ENCODE results near the gene MAST2. TPM values are rescaled to one million over a fixed set of nuclear protein-coding genes. Genes with fewer than 3 reads are reported as not detected.

Gene MAST2
- total and polyA plus RNA-seq, 2 of the 4 experiments (the other 2 are of a cell fraction), result 14.2 to 41.0 TPM

DNA sequence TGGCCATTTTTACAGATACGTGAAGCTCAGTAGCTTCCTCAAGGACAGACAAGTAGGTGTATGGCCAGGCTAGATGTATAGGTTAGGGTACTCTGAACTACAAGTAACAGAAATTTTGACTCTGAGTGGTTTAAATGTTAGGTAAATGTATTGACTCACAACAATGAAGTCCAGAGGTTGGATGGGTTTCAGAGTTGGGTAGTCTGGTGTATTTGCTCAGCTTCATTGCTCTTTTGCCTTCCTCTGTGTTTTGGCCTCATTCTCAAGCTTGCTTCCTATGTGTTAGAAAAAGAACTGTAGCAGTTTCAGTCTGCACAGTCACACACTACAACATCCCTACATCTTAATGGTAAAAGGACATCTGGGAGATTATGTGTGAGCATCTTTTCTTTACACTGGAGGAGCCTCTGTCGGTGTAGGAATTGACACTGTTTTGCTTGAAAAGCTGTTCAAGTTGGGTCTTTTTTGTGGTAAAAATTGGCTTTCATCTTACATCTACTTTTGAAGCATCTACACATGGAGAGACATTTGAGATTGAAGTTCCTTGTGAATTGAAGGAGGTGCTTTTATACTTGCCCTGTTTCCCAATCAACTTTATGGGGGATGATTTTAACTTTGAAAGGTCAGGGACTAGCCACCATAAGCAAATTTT lies 64.4 kb downstream of the MAST2 start:
- H2AFZ ChIP-seq (replicated peaks; ENCODE audit: low read length, poor library complexity), result no peak overlapping the region
- H2BK120ac ChIP-seq (ENCODE audit: low read depth, low read length), result no peak overlapping the region
- no peak overlapping the region for H2BK15ac ChIP-seq (ENCODE audit: low read depth, low read length)
- no peak overlapping the region for H3K27ac ChIP-seq (ENCODE audit: insufficient read depth, low read length)
- no peak overlapping the region for H4K91ac ChIP-seq (ENCODE audit: insufficient read depth, low read depth, low read length)
- in situ Hi-C loops (cut with MboI; ENCODE audit: low sequenced_read_pairs) (no loop called here), dilution Hi-C loops (cut with HindIII; ENCODE audit: low sequenced_read_pairs, unreplicated experiment) (no loop called here), intact Hi-C loops (cut with micrococcal nuclease) (no loop called here)
- DNase-seq, result no peak
- BruUV-seq (replicated peaks), result no TSS peak
- no peak overlapping the region for H3K4me3 ChIP-seq (ENCODE audit: insufficient read depth, low read depth, low read length)
- no peak overlapping the region for H3K9ac ChIP-seq (ENCODE audit: low read depth, low read length)
- TF ChIP-seq CHD1 (IDR thresholded peaks at IDR 0.05; ENCODE audit: low read depth, low read length), result no peak
- no peak for TF ChIP-seq RCOR1 (IDR thresholded peaks at IDR 0.05; ENCODE audit: insufficient replicate concordance, low read length)
- no peak for TF ChIP-seq CEBPB (IDR thresholded peaks at IDR 0.05; ENCODE audit: low read depth, low read length)
- no peak for TF ChIP-seq RAD21 (IDR thresholded peaks at IDR 0.05; ENCODE audit: low read length)
- TF ChIP-seq, protein P1, sequence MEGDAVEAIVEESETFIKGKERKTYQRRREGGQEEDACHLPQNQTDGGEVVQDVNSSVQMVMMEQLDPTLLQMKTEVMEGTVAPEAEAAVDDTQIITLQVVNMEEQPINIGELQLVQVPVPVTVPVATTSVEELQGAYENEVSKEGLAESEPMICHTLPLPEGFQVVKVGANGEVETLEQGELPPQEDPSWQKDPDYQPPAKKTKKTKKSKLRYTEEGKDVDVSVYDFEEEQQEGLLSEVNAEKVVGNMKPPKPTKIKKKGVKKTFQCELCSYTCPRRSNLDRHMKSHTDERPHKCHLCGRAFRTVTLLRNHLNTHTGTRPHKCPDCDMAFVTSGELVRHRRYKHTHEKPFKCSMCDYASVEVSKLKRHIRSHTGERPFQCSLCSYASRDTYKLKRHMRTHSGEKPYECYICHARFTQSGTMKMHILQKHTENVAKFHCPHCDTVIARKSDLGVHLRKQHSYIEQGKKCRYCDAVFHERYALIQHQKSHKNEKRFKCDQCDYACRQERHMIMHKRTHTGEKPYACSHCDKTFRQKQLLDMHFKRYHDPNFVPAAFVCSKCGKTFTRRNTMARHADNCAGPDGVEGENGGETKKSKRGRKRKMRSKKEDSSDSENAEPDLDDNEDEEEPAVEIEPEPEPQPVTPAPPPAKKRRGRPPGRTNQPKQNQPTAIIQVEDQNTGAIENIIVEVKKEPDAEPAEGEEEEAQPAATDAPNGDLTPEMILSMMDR (conservative IDR thresholded peaks at IDR 0.05; ENCODE audit: low read depth, low read length), result no peak
- TF ChIP-seq NFE2L2 (IDR thresholded peaks at IDR 0.05; ENCODE audit: low read depth, low read length), result no peak
- no peak for TF ChIP-seq RFX5 (IDR thresholded peaks at IDR 0.05; ENCODE audit: low read depth, low read length)
- TF ChIP-seq MAFK (IDR thresholded peaks at IDR 0.05; ENCODE audit: low read depth, low read length), result no peak
- no peak for TF ChIP-seq BHLHE40 (IDR thresholded peaks at IDR 0.05; ENCODE audit: low read depth, low read length)
- no peak for TF ChIP-seq SMC3 (IDR thresholded peaks at IDR 0.05; ENCODE audit: low read depth, low read length)
- no peak for TF ChIP-seq MXI1 (IDR thresholded peaks at IDR 0.05; ENCODE audit: borderline replicate concordance, low read depth, low read length)
- no peak for TF ChIP-seq POLR2A (IDR thresholded peaks at IDR 0.05; ENCODE audit: low read depth, low read length)
- TF ChIP-seq, protein P2, sequence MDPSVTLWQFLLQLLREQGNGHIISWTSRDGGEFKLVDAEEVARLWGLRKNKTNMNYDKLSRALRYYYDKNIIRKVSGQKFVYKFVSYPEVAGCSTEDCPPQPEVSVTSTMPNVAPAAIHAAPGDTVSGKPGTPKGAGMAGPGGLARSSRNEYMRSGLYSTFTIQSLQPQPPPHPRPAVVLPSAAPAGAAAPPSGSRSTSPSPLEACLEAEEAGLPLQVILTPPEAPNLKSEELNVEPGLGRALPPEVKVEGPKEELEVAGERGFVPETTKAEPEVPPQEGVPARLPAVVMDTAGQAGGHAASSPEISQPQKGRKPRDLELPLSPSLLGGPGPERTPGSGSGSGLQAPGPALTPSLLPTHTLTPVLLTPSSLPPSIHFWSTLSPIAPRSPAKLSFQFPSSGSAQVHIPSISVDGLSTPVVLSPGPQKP (IDR thresholded peaks at IDR 0.05; ENCODE audit: borderline replicate concordance, low read depth, low read length), result no peak
- TF ChIP-seq, protein P3, sequence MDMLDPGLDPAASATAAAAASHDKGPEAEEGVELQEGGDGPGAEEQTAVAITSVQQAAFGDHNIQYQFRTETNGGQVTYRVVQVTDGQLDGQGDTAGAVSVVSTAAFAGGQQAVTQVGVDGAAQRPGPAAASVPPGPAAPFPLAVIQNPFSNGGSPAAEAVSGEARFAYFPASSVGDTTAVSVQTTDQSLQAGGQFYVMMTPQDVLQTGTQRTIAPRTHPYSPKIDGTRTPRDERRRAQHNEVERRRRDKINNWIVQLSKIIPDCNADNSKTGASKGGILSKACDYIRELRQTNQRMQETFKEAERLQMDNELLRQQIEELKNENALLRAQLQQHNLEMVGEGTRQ (IDR thresholded peaks at IDR 0.05; ENCODE audit: low read depth, low read length), result no peak
- TF ChIP-seq FOS (IDR thresholded peaks at IDR 0.05; ENCODE audit: low read depth, low read length), result no peak
- no peak for TF ChIP-seq MAZ (IDR thresholded peaks at IDR 0.05; ENCODE audit: borderline replicate concordance, low read depth, low read length)
- ATAC-seq (ENCODE audit: low read depth), result no peak
- ChIA-PET POLR2A (ENCODE audit: unreplicated experiment) (no interaction called here), CTCF (no interaction called here)
- no peak overlapping the region for H3K56ac ChIP-seq (ENCODE audit: extremely low read depth, insufficient read depth, low read length)
- no peak overlapping the region for H4K8ac ChIP-seq (ENCODE audit: low read depth in 2 of 2, low read length in 2 of 2)
- no peak overlapping the region for H2AK9ac ChIP-seq (replicated peaks; ENCODE audit: low read depth, low read length, poor library complexity)
- no peaks in the 10 kb centered on the region for H4K20me1 ChIP-seq (ENCODE audit: insufficient read depth, low read length)
- H3K36me3 ChIP-seq (ENCODE audit: control insufficient read depth, insufficient read depth, low read length), result no peaks in the 10 kb centered on the region
- no peak overlapping the region for H2BK5ac ChIP-seq (ENCODE audit: low read depth, low read length, poor library complexity, severe bottlenecking)
- H3K4me1 ChIP-seq (ENCODE audit: control insufficient read depth, insufficient read depth, low read length), result peaks cover 10% of the 10 kb centered on the region
- no peaks in the 10 kb centered on the region for H3K9me3 ChIP-seq (ENCODE audit: control insufficient read depth, insufficient read depth, low read length)
- H4K5ac ChIP-seq (ENCODE audit: low read depth, low read length), result no peak overlapping the region
- no peaks in the 10 kb centered on the region for H3K27me3 ChIP-seq (ENCODE audit: control insufficient read depth, insufficient read depth, low read length)
- no peaks in the 10 kb centered on the region for H3K9me1 ChIP-seq (ENCODE audit: insufficient read depth, low read length)
- no peak overlapping the region for H3K4ac ChIP-seq (ENCODE audit: low read depth, low read length)
- H3K79me1 ChIP-seq (ENCODE audit: low read depth in 1 of 2, low read length in 2 of 2), result peaks cover 21 to 54% of the 10 kb centered on the region in 2 experiments
- H2AK5ac ChIP-seq (ENCODE audit: low read depth, low read length), result no peak overlapping the region
- H3K4me2 ChIP-seq (ENCODE audit: low read depth, low read length), result no peak overlapping the region
- no peak overlapping the region for H3K18ac ChIP-seq (ENCODE audit: low read depth, low read length)
- H3K14ac ChIP-seq (replicated peaks; ENCODE audit: low read depth, low read length), result 0 out of 2 replicates have a peak overlapping the region, but pooled peaks have one; percentile 0
- 100% methylated on average over 1 of the region's 2 CpGs; no CpG with 5 or more reads in 1 of the 2 experiments for WGBS, 2 experiments (ENCODE audit: extremely low coverage in 2 of 2, insufficient read length in 1 of 2)
- no peak overlapping the region for H2BK20ac ChIP-seq (ENCODE audit: low read depth, low read length)
- H3K23ac ChIP-seq (ENCODE audit: low read depth, low read length), result peak overlapping the region; percentile 2; the same call in 1 of the 2 replicates

All from IMR-90 (cell line).